T-helper 2 cell treated with Interferon-gamma antibody and Interleukin-4, amounts not matched to agents 5 μg/mL and 100 μg/mL, for 36 hours (primary cell): ENCODE measurements around the gene LAMTOR1.

Experiments
- DNase-seq: peaks from one replicate; pipeline ENCODE4 v3.0.0; 2021; ENCODE audit warnings: low spot score
- H3K27ac Mint-ChIP-seq: one replicate; pipeline ENCODE4 v1.8.0; 2021; ENCODE audit warnings: mild to moderate bottlenecking, mixed read lengths
- H3K27me3 Mint-ChIP-seq: one replicate; pipeline ENCODE4 v1.8.0; 2021; ENCODE audit warnings: low read depth, mixed read lengths
- H3K36me3 Mint-ChIP-seq: one replicate; pipeline ENCODE4 v1.8.0; 2021; ENCODE audit warnings: low read depth, mixed read lengths
- H3K4me1 Mint-ChIP-seq: one replicate; pipeline ENCODE4 v1.8.0; 2021; ENCODE audit warnings: low read depth, mixed read lengths
- H3K4me3 Mint-ChIP-seq: one replicate; pipeline ENCODE4 v1.8.0; 2022; ENCODE audit warnings: mild to moderate bottlenecking, moderate library complexity, mixed read lengths
- H3K9me3 Mint-ChIP-seq: one replicate; pipeline ENCODE4 v1.8.0; 2021; ENCODE audit warnings: mixed read lengths

Gene LAMTOR1

DNA sequence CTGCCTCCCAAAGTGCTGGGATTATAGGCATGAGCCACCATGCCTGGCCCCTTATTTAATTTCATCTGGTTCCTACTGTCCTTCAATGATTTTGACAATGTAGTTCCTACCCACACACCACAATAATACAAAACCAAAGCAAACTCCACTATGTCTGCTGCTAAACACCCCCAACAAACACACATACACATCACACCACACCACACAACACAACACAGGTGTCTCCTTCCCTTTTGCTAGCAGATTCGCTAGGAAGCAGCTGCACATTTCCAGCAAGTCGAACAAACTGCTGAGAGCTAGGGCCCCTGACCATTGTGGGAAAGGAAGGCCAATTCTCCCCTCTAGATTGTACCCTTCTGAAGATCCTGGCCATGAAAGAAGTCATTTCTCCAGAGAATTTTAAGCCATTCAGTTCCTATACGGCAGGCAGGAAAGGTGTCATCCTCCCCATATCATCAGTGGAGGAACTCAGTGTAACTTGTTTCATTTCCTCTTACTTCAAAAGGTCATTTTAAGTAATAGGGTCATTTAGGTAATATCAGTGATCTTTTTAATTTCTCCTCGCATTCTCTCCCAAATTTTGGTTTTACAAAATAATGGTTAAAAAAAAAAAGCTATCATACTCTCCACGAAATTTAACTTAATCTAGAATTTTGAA lies 41.2 kb downstream of the LAMTOR1 start:
- no peaks in the 10 kb centered on the region for H3K27me3 Mint-ChIP-seq
- H3K9me3 Mint-ChIP-seq: no peaks in the 10 kb centered on the region
- H3K36me3 Mint-ChIP-seq: peaks cover 17% of the 10 kb centered on the region
- DNase-seq: no peak
- H3K4me1 Mint-ChIP-seq: peaks cover 8% of the 10 kb centered on the region
- H3K27ac Mint-ChIP-seq: peak overlapping the region; percentile 0
- no peak overlapping the region for H3K4me3 Mint-ChIP-seq

DNA sequence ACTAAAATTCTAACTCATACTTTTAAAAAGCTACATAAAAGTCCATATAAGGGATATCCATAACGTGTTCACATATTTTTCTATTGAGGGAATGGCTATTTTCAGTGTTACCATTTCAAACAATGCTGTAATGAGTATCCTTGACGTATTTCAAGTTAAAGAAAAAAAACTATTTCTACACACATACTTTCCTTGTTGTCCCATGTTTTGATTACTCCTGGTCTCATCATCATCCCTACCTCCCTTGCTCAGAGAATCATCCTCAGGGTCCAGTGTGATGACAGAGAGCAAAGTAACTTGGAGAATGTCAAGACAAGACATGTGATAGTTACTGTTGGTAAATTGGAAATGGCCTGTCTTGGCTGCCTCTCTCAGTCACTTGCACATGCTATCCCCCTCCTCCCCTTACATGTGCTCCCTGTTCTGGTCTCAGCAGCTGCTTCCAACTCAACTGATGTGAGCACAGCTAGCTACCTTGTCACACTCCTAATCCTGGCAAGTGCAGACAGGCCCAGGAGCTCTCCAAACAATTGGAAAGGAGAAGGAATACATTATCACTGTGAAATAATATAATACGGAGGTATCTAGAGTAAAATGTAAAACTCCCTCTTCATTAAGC lies 44.6 kb downstream of the LAMTOR1 start:
- Mint-ChIP-seq H3K4me1 (peaks cover 7% of the 10 kb centered on the region), H3K36me3 (peaks cover 13% of the 10 kb centered on the region), H3K9me3 (no peaks in the 10 kb centered on the region), H3K27ac (no peak overlapping the region), H3K27me3 (no peaks in the 10 kb centered on the region), H3K4me3 (no peak overlapping the region)
- DNase-seq: no peak

DNA sequence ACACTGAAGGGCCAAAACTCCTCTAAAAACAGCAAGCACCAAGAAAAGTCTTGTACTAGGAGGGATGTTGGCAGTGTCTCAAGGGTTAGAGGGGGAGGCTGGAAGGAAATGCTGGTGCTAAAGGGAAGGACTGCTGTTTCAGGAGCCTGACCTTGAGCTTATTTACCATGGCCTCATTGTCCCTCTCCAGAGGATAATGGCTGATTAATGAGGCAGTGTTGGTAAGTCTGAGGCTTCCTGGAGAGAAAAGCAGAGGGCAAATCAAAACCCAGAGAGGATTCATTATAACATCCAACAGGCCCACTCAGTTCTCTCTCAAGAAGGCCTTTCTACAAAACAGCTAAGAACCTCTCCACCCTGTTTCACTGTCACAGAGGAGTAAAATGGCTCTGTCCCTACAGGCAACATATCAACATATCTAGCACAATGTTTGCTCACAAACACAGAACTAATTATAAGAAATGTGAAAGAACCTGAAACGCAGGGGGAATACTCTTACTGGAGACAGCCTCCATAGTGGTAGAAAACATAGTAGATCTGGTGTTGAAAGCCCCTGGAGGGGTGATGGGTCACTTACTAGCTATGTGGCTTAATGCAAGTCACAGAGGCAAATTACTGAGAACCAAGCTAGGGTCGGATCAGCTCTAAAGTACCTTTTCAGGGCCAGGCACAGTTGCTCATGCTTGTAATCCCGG lies 54.2 kb downstream of the LAMTOR1 start:
- H3K27me3 Mint-ChIP-seq: no peaks in the 10 kb centered on the region
- H3K27ac Mint-ChIP-seq: no peak overlapping the region
- H3K4me3 Mint-ChIP-seq: no peak overlapping the region
- DNase-seq: no peak
- peaks cover 21% of the 10 kb centered on the region for H3K36me3 Mint-ChIP-seq
- H3K4me1 Mint-ChIP-seq: peaks cover 4% of the 10 kb centered on the region
- H3K9me3 Mint-ChIP-seq: no peaks in the 10 kb centered on the region
